CD4-positive, alpha-beta T cell (primary cell): ENCODE measurements around the gene TUBGCP2. TPM values are rescaled to one million over a fixed set of nuclear protein-coding genes. Genes with fewer than 3 reads are reported as not detected.

Experiments
- ATAC-seq: fragments of 200-7000 bp; cut with Tn5 transposase; one replicate; pipeline ENCODE4 v1.10.0; 2022; ENCODE audit warnings: mild to moderate bottlenecking; ENCODE audit not compliant: poor library complexity
- CTCF ChIA-PET: fragments of 350-600 bp; sonication (Branson Sonifier 250); formaldehyde crosslinking; loops from one replicate; lab custom pipeline; 2021; ENCODE audit warnings: antibody characterized with exemption, inconsistent platforms; lab: Charles Lee
- POLR2A ChIA-PET: fragments of 350-600 bp; sonication (Branson Sonifier 250); formaldehyde crosslinking; loops from one replicate; lab custom pipeline; 2021; ENCODE audit warnings: antibody characterized with exemption, inconsistent platforms; lab: Charles Lee
- DNase-seq, 14 experiments: peaks; one replicate each; pipeline ENCODE4 v3.0.0-alpha.2; 2013 to 2020; ENCODE audit warnings: mixed read lengths in 2 of 14
- H3K27ac ChIP-seq, 2 donors: one replicate each; pipeline versions ENCODE4 v1.5.1 to v1.7.0; 2013; ENCODE audit warnings: low read length in 2 of 2, low read depth in 1 of 2, mild to moderate bottlenecking in 1 of 2
- H3K27me3 ChIP-seq, 2 experiments: 1 replicate in 1 of 2; 2 replicates in 1 of 2; pipeline versions ENCODE4 v1.6.1 to v1.7.0; 2013; ENCODE audit warnings: low read length in 2 of 2, control low read depth in 1 of 2, mild to moderate bottlenecking in 1 of 2, moderate library complexity in 1 of 2; ENCODE audit not compliant: insufficient read depth in 2 of 2, control insufficient read depth in 1 of 2
- H3K36me3 ChIP-seq: one replicate; pipeline ENCODE4 v1.6.1; 2013; ENCODE audit warnings: low read length, control low read depth; ENCODE audit not compliant: insufficient read depth
- H3K4me1 ChIP-seq: one replicate; pipeline ENCODE4 v1.6.1; 2013; ENCODE audit warnings: low read length, control low read depth; ENCODE audit not compliant: insufficient read depth
- H3K4me3 ChIP-seq: one replicate; pipeline ENCODE4 v1.5.1; 2013; ENCODE audit warnings: mild to moderate bottlenecking, low read length, moderate library complexity
- H3K9me3 ChIP-seq, 2 experiments: 1 replicate in 1 of 2; 2 replicates in 1 of 2; pipeline versions ENCODE4 v1.6.1 to v1.7.0; 2013; ENCODE audit warnings: low read length in 2 of 2, mild to moderate bottlenecking in 2 of 2, control low read depth in 1 of 2, moderate library complexity in 1 of 2; ENCODE audit not compliant: control insufficient read depth in 1 of 2, insufficient read depth in 1 of 2
- H3K27ac Mint-ChIP-seq: one replicate; pipeline ENCODE4 v1.8.0; 2020; ENCODE audit warnings: mixed read lengths
- H3K27me3 Mint-ChIP-seq: one replicate; pipeline ENCODE4 v1.8.0; 2021; ENCODE audit warnings: mixed read lengths
- H3K36me3 Mint-ChIP-seq: one replicate; pipeline ENCODE4 v1.8.0; 2021; ENCODE audit warnings: low read depth, mixed read lengths
- H3K4me1 Mint-ChIP-seq: one replicate; pipeline ENCODE4 v1.8.0; 2021; ENCODE audit warnings: low read depth, mixed read lengths
- H3K4me3 Mint-ChIP-seq: one replicate; pipeline ENCODE4 v1.8.0; 2020; ENCODE audit warnings: mild to moderate bottlenecking, mixed read lengths
- H3K9me3 Mint-ChIP-seq: one replicate; pipeline ENCODE4 v1.8.0; 2020; ENCODE audit warnings: mixed read lengths
- CTCF ChIP-seq: fragments of 200-600 bp; IDR thresholded peaks from one replicate; pipeline ENCODE4 v1.8.0; 2022; ENCODE audit warnings: antibody characterized with exemption, mild to moderate bottlenecking
- intact Hi-C, 2 experiments: fragments of 100-400 bp; cut with DNase I in 1 of 2; cut with micrococcal nuclease in 1 of 2; formaldehyde crosslinking; loops; one replicate each; pipeline versions ENCODE4 v1.15.1 to v1.9.0; 2023 to 2025; cut with DNase I, micrococcal nuclease
- total RNA-seq, 174 experiments: library from RNA in 2 of 174; stranded (reverse) in 2 of 174; gene quantifications; one replicate each; pipeline ENCODE4 v1.2.3 and lab custom pipeline; 2021 to 2026

The TUBGCP2 gene
- total RNA-seq, 2 experiments from 2014 or later: 89.3 to 94.2 TPM

GRCh38 chr10:133272964-133273420 is 35.7 kb downstream of the TUBGCP2 start:
- no peak overlapping the region for H3K27ac Mint-ChIP-seq
- intact Hi-C loops: no loop called here

GRCh38 chr10:133272301-133272963 is 36.2 kb downstream of the TUBGCP2 start:
- Mint-ChIP-seq H3K4me1 (peaks cover 15% of the 10 kb centered on the region), H3K4me3 (no peak overlapping the region), H3K27ac (no peak overlapping the region), H3K36me3 (peaks cover 28% of the 10 kb centered on the region), H3K27me3 (no peaks in the 10 kb centered on the region), H3K9me3 (no peaks in the 10 kb centered on the region)
- no peak for ATAC-seq
- peak in 1 of 14 experiments; percentile 23 for DNase-seq
- POLR2A ChIA-PET: no interaction called here
- peaks cover 42% of the 10 kb centered on the region for H3K4me1 ChIP-seq
- CTCF ChIA-PET: no interaction called here
- peaks cover 55% of the 10 kb centered on the region for H3K36me3 ChIP-seq
- no peak overlapping the region for H3K27ac ChIP-seq
- no peak overlapping the region for H3K4me3 ChIP-seq
- H3K9me3 ChIP-seq: no peaks in the 10 kb centered on the region
- TF ChIP-seq CTCF: no peak
- no peaks in the 10 kb centered on the region for H3K27me3 ChIP-seq
- intact Hi-C loops: no loop called here

More at GRCh38 chr10:133272964-133273420, 35.7 kb downstream of the TUBGCP2 start:
- H3K27me3 Mint-ChIP-seq: no peaks in the 10 kb centered on the region
- H3K4me1 ChIP-seq: peaks cover 47% of the 10 kb centered on the region
- H3K27me3 ChIP-seq: no peaks in the 10 kb centered on the region
- H3K4me3 ChIP-seq: no peak overlapping the region
- TF ChIP-seq CTCF: no peak
- no peaks in the 10 kb centered on the region for H3K9me3 Mint-ChIP-seq
- peaks cover 54% of the 10 kb centered on the region for H3K36me3 ChIP-seq
- no peak overlapping the region for H3K27ac ChIP-seq
- POLR2A ChIA-PET: no interaction called here
- H3K36me3 Mint-ChIP-seq: peaks cover 28% of the 10 kb centered on the region
- ATAC-seq (no peak), DNase-seq (no peak)
- no peaks in the 10 kb centered on the region for H3K9me3 ChIP-seq
- peaks cover 21% of the 10 kb centered on the region for H3K4me1 Mint-ChIP-seq
- CTCF ChIA-PET: no interaction called here
- H3K4me3 Mint-ChIP-seq: no peak overlapping the region

- no peaks in the 10 kb centered on the region for H3K27me3 ChIP-seq
- H3K36me3 Mint-ChIP-seq: peaks cover 28% of the 10 kb centered on the region
- no peak overlapping the region for H3K27ac ChIP-seq
- ChIA-PET POLR2A (no interaction called here), CTCF (no interaction called here)
- H3K9me3 Mint-ChIP-seq: no peaks in the 10 kb centered on the region
- no peak overlapping the region for H3K4me3 Mint-ChIP-seq
- ATAC-seq: no peak
- no peak for TF ChIP-seq CTCF
- H3K4me1 Mint-ChIP-seq: peaks cover 15% of the 10 kb centered on the region
- DNase-seq: no peak
- no peaks in the 10 kb centered on the region for H3K9me3 ChIP-seq
- H3K36me3 ChIP-seq: peaks cover 59% of the 10 kb centered on the region
- peaks cover 35% of the 10 kb centered on the region for H3K4me1 ChIP-seq
- intact Hi-C loops: no loop called here
- no peak overlapping the region for H3K4me3 ChIP-seq
- H3K27me3 Mint-ChIP-seq: no peaks in the 10 kb centered on the region
- H3K27ac Mint-ChIP-seq: no peak overlapping the region
Observed at GRCh38 chr10:133271521-133272300, 37.0 kb downstream of the TUBGCP2 start.
